ENCODE measurements around the gene ARL5A.

GRCh38 chr2:151786483-151786882 lies 41.7 kb downstream of the ARL5A start:
- no peak for TF ChIP-seq CTCF (IDR thresholded peaks at IDR 0.05)
- no peak for TF ChIP-seq POLR2A (IDR thresholded peaks at IDR 0.05)

Data from heart left ventricle (tissue), 13 donors.